DOHH2 (cell line): ENCODE results near the gene ZNF778.
"Not testable (repeated sequence)": the region's sequence is repeated elsewhere in the genome, so short reads cannot be mapped to it uniquely, and the experiment has no call there.

Experiments
- EZH2phosphoT487 ChIP-seq: fragments of 200-600 bp; sonication (generic); IDR thresholded peaks from 2 replicates; pipeline ENCODE4 v1.6.1; 2017; ENCODE audit warnings: borderline replicate concordance, mild to moderate bottlenecking, antibody characterized with exemption, low read length, moderate library complexity, mixed read lengths
- TF ChIP-seq, protein P1 (sequence below): fragments of 200-600 bp; sonication (generic); IDR thresholded peaks from one replicate; pipeline ENCODE4 v1.5.1; 2014; ENCODE audit warnings: antibody characterized with exemption, mild to moderate bottlenecking, low read depth, low read length; ENCODE audit not compliant: poor library complexity, severe bottlenecking

DNA sequence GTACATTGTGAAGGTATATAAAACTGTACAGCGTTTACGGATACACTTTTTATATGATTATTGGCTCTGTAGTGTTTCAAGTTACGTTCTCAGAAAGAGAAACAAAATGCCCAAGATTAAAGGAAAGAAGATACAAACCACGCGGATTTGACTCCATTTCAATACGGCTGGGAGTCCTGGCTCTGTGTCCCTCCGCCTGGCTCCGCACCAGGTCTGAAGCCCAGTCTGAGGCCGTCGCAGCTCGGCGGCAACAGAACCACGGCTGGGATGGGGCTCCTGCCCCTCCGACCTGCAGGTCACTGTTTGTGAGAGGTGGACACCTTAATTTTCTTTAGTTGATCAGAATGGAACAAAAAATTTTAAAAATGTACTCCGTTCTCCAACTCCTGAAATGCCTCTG is 50.2 kb downstream of the ZNF778 start:
- TF ChIP-seq, protein P1, sequence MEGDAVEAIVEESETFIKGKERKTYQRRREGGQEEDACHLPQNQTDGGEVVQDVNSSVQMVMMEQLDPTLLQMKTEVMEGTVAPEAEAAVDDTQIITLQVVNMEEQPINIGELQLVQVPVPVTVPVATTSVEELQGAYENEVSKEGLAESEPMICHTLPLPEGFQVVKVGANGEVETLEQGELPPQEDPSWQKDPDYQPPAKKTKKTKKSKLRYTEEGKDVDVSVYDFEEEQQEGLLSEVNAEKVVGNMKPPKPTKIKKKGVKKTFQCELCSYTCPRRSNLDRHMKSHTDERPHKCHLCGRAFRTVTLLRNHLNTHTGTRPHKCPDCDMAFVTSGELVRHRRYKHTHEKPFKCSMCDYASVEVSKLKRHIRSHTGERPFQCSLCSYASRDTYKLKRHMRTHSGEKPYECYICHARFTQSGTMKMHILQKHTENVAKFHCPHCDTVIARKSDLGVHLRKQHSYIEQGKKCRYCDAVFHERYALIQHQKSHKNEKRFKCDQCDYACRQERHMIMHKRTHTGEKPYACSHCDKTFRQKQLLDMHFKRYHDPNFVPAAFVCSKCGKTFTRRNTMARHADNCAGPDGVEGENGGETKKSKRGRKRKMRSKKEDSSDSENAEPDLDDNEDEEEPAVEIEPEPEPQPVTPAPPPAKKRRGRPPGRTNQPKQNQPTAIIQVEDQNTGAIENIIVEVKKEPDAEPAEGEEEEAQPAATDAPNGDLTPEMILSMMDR = not testable (repeated sequence)
- TF ChIP-seq EZH2phosphoT487 = not testable (repeated sequence)
